ENCODE measurements around the gene NISCH.

NISCH gene

GRCh38 chr3:52455283-52456168 lies at the start of gene NISCH:
NISCH (plus strand) TSS chr3:52455604; CDS start chr3:52455642, 38 bp downstream.
- no peak for DNase-seq (ENCODE audit: low read depth)

- no peak for DNase-seq (ENCODE audit: low read depth)
Measured at GRCh38 chr3:52406231-52406661, 49.2 kb upstream of the NISCH start.

DNA sequence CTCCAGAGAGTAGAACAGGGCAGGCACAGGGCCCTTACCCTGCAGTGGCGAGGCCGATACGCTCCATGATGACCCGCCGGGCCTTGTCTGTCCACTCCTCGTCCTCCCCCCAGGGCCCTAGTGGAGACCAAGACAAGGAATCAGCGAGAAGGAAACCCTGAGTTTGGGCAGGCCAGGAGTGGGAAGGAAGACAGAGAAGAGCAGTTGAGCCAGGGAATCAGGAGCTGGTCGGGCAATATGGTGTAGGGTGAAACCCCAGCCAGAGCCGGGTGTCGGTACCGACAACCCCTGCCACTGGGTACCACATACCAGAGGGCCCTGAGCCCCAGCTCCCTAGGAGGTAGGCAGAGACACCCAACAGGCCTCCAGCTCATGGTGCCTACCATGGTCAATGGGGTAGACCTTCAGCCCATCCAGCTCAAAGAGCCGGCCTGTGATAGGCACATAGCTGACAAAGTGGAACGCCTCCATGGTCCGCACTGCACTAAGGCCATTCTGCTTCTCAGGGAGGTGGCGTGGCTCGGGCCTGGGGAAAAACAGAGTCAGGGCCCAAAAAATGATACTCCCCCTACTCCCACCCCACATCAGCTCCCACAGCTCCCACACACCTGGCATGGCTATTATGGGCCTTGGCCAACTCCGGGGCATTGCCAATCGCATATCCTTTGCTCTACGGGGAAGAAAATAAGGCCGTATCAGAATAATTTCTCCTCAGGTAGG lies 48.5 kb upstream of the NISCH start:
- DNase-seq (ENCODE audit: low read depth), result no peak

DNA sequence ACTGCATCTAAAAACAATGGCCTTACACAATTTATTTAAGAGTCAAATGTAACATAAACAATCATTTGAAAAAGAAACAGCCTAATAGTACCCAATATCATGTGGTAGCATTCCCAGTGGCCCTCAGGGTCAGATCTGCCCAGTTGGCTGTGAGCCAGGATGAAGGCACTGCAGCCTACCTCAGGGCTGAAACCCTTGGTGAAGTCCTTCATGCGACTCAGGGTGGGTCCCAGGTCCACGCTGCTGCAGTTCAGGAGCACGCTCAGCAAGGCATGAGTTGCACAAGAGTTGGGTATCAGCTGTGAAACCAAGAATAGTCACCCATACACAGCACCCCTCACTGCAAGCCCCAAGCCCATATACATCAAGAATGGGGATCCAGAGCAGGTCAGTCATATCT lies 47.6 kb upstream of the NISCH start:
- DNase-seq (ENCODE audit: low read depth), result no peak

- no peak for DNase-seq (ENCODE audit: low read depth)
Measured at GRCh38 chr3:52408466-52408865, 46.9 kb upstream of the NISCH start.

GRCh38 chr3:52415800-52416199 lies 39.6 kb upstream of the NISCH start:
- DNase-seq (ENCODE audit: low read depth), result no peak

DNA sequence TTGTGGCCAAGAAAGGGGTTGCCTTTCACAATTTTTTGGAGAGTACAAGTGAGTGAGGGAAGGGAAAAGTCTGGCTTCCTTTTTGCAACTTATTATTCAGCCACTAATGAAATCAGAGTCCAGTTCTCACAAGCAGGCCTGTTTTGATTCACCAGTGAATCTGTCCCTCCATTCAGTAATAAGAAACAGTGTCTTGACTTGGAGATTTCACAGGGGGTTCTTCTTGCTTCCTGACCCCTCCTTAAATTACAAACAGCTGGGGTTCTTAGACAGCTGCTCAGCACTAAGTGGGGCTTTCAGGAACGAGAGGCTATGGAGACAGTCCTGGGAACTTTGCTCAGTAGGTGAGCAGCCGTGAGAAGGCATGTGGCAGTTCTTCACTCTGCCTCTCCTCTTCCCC lies 35.0 kb upstream of the NISCH start:
- no peak for DNase-seq (ENCODE audit: low read depth)

DNA sequence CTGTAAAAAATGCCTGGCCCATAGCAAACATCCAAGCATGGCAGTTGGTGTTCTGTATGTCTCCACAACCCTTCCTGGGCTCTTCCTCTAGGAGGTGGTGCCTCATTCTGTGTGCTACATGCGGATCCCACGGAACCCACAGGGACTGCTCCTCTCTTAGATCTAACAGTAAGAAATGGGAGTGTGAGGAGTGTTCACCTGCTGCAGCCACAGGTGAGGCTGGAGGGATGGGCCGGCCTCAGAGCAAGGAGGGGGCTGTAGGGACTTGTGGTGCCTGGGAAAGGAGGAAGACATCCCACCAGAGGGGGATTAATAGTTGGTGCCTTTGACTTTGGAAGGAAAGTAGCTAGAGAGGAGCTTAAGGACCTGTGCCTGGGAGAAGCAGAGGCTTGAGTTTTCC lies 32.7 kb upstream of the NISCH start:
- no peak for DNase-seq (ENCODE audit: low read depth)

DNA sequence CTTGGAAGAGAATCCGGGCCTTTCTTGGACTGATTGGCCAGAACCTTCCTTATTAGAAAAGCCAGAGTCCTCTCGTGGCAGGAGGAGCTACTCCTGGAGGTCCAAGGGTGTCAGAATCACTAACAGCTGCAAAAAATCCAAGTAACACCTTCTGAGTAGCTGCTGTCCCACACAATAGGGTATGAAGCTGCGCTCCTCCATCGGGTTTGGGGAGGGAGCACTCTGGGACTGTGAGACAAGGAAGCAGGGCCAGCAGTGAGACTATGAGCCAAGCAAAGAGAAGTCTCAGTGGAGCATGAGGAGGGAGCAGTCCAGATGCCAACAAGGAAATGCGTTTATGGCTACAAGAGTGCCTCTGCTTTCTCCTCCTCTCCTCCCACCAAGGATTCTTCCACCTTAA lies 32.2 kb upstream of the NISCH start:
- no peak for DNase-seq (ENCODE audit: low read depth)

- peak; percentile 86 for DNase-seq (ENCODE audit: low read depth)
Measured at GRCh38 chr3:52428151-52429005, 27.0 kb upstream of the NISCH start.

DNA sequence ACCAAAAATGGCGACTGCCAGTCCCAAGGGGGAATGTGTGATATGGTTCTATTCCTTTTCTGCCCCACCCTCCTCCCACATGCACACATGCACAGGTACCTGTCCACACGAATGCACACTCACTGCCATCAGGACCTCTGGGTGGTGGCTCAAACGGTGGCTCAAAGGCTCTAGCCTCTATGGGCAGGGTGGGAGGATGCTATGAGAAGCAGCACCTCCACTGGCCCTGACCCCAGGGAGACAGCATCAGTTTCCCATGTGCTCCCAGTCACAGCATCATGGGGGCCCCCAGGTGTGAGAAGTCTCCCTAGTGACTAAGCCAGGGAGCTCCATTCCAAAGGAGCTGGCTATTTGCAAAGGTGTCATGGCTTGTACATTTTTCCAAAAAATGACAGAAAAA lies 26.4 kb upstream of the NISCH start:
- no peak for DNase-seq (ENCODE audit: low read depth)

DNA sequence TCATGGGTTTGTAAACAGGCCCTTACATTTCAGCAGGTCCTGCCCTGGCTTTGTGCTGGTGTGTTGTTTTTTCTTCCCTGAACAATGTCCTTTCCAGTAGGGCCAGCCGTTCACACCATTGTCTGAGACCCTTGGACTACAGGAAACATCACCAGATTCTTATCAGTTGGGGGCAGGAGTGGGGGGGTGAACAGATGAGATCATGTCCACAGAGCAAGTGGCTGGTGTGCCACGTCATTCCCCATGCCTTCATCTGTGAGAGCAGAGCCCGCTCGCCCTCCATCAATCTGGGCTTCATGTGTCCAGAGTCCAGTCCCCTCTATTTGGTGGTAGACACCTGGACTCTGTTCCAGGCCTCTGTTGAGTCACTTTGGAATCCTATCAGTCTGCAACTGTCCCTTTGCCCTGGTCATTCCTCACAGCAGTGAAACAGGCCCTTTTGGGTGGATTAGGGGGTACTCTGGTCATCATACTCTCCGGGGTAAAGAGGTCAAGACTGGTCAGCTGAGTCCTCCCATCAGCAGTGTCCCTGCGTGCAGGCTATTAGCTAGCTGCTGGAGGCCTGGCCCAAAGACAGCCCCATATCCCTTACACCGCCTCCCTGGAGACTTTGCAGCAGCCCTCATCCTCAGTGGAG lies 25.5 kb upstream of the NISCH start:
- no peak for DNase-seq (ENCODE audit: low read depth)

DNA sequence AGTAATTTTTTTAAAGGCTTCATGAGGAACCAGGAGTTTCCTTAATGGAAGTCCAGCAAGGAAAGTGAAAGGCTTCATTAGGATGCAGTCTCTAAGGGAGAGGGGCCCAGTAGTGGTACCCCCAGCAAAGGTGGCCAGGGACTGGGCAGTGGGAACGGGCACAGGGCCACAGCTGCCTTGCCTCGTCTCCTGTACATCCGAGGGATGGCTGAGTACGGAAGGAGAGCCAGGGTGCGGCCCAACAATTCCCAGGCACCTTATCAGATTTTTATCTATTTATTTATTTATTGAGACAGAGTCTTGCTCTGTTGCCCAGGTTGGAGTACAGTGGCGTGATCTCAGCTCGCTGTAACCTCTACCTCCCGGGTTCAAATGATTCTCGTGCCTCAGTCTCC lies 25.0 kb upstream of the NISCH start:
- no peak for DNase-seq (ENCODE audit: low read depth)

- no peak for DNase-seq (ENCODE audit: low read depth)
Measured at GRCh38 chr3:52431459-52432223, 23.8 kb upstream of the NISCH start.

DNA sequence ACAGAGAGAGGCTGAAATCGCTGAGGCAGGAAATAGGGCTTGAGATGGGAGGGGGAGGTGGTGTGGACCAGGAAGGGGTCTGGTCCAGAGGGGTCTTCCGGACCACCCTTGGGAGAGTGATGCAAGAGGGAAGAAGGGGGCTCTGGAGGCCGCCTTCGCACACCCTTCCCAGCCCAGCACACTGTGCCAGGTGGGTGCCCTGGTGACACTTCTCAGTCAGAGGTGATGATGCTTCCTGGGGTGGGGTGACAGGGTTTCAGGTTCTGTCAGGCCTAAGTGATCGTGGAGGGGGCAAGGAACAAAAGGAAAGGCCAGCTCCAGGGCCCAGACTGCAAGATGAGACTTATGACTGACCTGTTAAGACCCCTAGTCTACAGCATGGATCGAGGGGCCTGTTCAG lies 23.2 kb upstream of the NISCH start:
- DNase-seq (ENCODE audit: low read depth), result no peak

- no peak for DNase-seq (ENCODE audit: low read depth)
Measured at GRCh38 chr3:52432691-52433141, 22.7 kb upstream of the NISCH start.

DNA sequence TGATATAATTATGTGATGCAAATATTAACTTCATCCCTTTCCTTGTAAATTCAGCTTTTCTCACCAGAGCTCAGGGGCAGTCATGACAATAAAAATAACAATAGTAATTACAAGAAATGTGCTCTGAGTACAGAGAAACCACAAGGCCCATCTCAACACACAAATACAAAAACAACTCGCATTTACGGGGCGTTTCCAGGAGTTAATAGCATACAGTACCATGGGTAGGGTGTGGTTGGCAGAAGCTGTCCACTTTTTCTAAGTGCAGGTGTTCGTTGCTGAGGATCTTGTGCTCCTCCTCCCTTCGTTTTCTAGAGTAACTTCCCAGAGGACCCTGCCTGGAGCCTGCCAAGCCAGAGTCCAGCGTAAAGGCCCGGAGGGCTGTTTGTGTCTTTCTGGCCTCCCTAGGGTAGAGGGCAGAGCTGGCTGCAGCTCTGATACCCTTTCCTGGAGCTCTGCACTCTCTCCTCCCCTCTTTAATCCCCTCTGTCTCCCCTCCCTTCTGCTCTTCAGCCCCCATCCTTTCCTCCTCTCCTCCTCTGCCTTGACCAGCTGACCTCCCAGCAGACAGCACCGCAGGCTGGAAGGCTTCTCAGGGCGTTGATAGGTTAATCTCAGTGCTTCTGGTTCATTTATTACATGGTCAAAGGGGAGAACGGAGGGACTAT lies 21.9 kb upstream of the NISCH start:
- no peak for DNase-seq (ENCODE audit: low read depth)

GRCh38 chr3:52433996-52434479 lies 21.4 kb upstream of the NISCH start:
- DNase-seq (ENCODE audit: low read depth), result no peak

GRCh38 chr3:52434491-52435115 lies 20.8 kb upstream of the NISCH start:
- no peak for DNase-seq (ENCODE audit: low read depth)
